Pulmonary artery endothelial cell (primary cell): ENCODE results near the gene RNF40. TPM values are rescaled to one million over a fixed set of nuclear protein-coding genes. Genes with fewer than 3 reads are reported as not detected.

Source experiments
- DNase-seq: peaks from one replicate; pipeline ENCODE4 v3.0.0-alpha.2; 2011; ENCODE audit warnings: low read depth, low spot score
- total RNA-seq: library from RNA; depleted of rRNA; stranded (reverse); fragments of >200 nt; gene quantifications from 2 replicates; pipeline ENCODE4 v1.2.3, GENCODE V29; 2014

Gene RNF40
- total RNA-seq: 63.8 and 99.4 TPM in 2 replicates

DNA sequence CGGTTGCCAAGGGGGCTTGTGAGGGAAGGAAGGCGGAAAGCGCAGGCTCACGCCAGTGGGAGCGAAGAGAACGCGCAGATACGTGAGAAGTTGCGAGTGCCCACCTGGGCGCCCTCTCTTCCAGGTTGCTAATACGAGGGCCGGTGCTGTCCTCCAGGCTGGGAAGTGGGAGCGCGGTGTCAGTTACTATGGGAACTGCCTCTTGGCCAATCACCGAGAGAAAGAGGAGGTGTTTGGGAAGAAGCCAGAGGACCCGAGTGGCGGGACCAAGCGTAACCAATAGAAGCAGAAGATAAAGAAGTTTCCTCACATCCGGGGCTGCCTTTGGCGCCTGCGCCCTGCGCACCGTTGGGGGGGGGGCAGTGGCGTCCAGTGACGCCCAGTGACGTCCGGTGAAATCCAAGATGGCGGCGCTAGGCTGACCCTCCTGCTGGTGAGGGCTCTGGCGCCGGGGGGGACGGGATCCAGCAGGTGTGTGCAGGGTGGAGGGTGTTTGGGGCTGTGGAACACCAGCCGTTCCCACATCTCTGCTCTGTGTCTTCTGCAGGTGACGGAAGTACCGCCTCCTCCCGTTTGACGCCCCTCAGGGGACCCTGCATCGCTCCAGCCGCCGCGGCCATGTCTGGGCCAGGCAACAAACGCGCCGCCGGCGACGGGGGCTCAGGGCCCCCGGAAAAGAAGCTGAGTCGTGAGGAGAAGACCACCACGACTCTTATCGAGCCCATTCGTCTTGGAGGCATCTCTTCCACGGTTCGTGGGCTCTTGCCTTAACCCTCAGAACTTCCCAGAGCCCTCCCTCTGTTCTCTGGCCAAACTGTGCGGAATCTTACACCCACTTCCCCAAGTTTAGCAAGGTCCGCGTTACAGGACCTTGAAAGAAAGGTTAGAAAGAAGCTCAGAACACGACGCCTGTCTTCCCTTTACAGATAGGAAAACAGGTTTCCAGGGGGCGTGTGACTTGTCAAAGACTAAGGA lies at the start of gene RNF40, which contains the start of gene CFAP119:
TSS of gene RNF40 (plus strand) at position 395 of the 975 bp plus-strand sequence. CDS start at position 619, 224 bp downstream.
TSS of gene CFAP119 (minus strand) at position 135 of the 975 bp plus-strand sequence. CDS start 314 bp downstream, outside the sequence.
- peak; percentile 95 for DNase-seq

DNA sequence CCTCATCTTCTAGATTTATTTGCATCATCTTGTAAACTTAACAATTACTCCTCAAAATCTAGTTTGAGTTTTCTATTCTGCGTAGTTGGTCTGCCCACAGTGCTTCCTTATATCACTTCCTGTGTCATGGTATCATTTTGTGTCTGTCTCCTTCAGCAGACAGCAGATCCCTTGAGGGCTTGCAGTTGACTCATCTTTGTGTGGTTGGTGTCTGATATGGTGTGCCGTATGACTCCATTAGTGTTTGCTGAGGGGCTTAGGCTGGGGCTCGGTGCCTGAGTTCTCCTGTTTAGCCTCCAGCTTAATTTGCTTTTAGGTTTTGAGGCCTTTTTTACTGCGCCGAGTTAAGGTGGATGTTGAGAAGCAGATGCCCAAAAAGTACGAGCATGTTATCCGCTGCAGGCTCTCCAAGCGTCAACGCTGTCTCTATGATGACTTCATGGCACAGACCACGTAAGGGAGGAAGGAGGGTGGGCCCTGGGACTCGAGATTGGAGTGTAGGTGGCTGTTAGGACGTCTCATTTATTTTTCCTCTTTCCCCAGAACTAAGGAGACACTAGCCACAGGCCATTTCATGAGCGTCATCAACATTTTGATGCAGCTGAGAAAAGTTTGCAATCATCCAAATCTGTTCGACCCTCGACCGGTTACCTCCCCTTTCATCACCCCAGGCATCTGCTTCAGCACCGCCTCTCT lies 46.2 kb upstream of the RNF40 start:
- no peak for DNase-seq

DNA sequence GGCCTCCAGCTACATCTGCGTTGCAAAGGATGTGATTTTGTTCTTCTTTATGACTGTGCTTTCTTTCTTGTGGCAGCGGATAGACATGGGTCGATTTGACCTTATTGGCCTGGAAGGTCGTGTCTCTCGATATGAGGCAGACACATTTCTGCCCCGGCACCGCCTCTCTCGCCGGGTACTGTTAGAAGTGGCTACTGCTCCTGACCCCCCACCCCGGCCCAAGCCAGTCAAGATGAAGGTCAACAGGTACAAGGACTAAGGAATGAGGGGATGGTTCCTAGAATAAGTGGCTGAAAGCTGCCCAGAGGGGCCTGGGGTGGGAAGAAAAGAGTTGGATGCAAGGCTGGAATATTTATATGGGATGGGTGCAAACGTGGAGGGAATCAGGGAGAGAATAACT lies 42.0 kb upstream of the RNF40 start:
- no peak for DNase-seq

DNA sequence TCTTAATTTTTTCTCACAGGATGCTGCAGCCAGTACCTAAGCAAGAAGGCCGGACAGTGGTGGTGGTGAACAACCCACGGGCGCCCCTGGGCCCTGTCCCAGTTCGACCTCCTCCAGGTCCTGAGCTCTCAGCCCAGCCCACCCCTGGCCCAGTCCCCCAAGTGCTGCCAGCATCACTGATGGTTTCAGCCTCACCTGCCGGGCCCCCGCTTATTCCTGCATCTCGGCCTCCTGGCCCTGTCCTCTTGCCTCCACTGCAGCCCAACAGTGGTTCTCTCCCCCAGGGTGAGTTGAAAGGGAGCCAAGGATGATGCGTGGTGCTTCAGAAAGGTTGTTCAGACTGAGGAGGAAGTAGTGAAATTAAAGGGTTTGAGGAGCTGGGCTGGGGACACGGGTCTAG lies 41.4 kb upstream of the RNF40 start:
- no peak for DNase-seq

DNA sequence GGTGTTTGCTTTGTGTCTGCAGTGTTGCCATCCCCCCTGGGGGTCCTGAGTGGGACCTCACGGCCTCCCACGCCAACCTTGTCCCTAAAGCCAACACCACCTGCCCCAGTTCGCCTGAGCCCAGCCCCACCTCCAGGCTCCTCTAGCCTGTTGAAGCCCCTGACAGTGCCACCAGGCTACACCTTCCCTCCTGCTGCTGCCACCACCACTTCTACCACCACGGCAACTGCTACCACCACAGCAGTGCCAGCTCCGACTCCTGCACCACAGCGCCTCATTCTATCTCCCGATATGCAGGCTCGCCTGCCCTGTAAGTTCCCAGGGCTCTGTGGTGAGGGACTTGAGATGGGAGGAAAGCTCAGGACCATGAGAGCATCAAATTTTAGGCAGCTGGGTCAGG lies 41.0 kb upstream of the RNF40 start:
- DNase-seq: no peak

DNA sequence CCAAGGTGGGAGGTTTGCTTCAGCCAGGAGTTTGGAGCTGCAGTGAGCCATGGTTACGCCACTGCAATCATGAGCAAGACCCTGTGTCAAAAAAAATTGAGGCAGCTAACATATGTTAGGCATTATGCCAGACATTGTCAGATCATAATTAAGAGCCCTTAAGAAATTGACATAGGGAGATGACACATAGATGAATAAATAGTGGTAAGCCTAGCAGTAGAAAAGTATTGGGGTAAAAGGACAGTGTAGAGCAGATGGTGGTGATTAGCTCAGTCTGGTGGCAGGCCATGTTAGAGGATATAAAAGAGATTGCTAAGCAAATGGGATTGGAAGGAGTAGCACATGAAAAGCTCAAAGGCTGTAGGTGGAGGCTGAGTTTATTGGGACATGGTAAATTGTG lies 40.5 kb upstream of the RNF40 start:
- DNase-seq: no peak

DNA sequence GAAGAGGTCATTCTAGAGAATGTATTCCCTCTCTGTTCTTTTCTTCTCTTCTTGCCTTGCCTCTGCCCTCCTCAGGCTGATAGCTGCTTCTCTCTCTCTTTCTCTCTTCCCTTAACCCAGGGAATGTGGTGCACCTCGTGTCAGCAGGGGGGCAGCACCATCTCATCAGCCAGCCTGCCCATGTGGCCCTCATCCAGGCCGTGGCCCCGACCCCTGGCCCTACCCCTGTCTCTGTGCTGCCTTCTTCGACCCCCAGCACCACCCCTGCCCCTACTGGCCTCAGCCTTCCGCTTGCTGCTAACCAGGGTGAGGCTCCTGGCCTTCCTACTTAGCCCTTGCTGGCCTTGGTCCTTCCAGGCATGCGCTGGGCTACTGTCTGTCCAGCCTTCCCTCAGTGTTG lies 39.7 kb upstream of the RNF40 start:
- no peak for DNase-seq

DNA sequence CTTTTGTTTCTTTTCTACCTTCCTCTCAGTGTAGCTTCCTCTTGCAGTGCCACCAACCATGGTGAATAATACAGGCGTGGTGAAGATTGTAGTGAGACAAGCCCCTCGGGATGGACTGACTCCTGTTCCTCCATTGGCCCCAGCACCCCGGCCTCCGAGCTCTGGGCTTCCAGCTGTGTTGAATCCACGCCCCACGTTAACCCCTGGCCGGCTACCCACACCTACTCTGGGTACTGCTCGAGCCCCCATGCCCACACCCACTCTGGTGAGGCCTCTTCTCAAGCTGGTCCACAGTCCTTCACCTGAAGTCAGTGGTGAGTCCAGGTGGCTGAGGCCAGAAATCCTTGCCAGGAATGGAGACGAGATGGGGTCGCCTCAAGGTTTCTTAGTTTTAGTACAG lies 39.2 kb upstream of the RNF40 start:
- DNase-seq: no peak

DNA sequence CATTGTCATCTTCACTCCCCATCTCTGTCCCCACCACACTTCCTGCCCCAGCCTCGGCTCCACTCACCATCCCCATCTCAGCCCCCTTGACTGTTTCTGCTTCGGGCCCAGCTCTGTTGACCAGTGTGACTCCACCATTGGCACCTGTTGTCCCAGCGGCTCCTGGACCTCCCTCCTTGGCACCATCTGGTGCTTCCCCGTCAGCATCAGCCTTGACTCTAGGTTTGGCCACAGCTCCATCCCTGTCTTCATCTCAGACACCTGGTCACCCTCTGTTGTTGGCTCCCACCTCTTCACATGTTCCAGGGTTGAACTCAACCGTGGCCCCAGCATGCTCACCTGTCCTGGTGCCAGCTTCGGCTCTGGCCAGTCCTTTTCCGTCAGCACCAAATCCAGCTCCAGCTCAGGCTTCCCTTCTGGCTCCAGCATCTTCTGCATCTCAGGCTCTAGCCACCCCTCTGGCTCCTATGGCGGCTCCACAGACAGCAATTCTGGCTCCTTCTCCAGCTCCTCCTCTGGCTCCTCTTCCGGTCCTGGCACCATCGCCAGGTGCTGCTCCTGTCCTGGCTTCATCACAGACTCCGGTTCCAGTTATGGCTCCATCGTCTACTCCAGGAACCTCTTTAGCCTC lies 38.3 kb upstream of the RNF40 start:
- DNase-seq: no peak

DNA sequence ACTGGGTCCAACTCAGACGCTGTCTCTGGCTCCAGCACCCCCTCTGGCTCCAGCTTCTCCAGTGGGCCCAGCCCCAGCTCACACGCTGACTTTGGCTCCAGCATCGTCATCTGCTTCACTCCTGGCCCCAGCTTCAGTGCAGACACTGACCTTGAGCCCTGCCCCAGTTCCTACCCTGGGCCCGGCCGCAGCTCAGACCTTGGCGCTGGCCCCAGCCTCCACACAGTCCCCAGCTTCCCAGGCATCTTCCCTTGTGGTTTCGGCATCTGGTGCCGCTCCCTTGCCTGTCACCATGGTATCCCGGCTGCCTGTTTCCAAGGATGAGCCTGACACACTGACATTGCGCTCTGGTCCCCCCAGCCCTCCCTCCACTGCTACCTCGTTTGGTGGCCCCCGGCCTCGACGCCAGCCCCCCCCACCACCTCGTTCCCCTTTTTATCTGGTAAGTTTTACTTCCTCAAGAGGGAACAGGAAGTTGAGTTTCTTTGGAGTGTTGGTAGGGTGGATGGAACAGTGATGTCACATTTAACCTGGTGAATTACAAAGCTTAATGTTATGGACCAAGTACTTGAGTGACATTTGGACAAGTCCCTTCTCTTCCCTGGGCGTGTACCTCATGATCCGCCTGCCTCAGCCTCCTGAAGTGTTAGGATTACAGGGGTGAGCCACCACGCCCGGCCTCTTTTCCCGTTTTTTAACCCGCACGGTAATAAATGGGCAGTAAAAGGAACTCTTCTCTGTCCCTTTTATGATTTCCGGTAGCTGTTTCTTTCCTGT lies 37.3 kb upstream of the RNF40 start:
- DNase-seq: no peak

DNA sequence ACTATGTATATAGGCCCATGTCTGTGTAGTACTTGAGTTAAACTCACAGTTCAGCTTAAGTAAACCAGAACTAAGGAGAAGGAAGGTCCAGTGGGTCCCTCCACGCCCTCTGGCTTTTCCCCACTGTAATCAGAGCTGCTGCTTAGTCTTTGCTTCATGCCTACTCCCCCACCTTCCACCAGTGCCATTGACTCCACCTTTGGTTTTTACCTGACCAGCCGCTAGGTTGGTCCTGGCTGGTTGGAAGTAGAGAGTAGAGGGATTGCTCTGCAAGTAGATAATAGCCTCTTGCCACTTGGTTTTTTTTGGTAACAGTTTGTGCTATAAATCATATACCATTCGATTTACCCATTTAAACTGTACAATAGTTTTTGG lies 36.7 kb upstream of the RNF40 start:
- no peak for DNase-seq

DNA sequence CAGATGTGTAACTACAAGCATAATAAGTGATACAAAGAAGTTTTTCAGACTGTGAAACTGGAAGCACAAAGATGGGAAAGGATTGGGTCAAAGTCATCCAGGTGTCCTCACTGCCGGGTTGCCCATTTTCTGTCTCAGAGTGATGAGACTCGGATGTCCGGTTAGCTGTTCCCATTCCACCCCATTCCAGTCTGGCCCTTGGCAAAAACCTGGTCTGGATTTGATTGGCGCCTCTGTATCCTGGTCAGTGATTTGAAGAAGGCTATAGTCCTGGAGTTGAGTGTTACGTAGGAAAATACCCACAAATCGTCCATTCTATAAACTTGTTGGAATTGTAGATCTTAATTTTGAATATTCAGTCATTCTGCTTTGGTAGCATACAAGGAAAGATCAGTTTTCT lies 33.8 kb upstream of the RNF40 start:
- DNase-seq: no peak

DNA sequence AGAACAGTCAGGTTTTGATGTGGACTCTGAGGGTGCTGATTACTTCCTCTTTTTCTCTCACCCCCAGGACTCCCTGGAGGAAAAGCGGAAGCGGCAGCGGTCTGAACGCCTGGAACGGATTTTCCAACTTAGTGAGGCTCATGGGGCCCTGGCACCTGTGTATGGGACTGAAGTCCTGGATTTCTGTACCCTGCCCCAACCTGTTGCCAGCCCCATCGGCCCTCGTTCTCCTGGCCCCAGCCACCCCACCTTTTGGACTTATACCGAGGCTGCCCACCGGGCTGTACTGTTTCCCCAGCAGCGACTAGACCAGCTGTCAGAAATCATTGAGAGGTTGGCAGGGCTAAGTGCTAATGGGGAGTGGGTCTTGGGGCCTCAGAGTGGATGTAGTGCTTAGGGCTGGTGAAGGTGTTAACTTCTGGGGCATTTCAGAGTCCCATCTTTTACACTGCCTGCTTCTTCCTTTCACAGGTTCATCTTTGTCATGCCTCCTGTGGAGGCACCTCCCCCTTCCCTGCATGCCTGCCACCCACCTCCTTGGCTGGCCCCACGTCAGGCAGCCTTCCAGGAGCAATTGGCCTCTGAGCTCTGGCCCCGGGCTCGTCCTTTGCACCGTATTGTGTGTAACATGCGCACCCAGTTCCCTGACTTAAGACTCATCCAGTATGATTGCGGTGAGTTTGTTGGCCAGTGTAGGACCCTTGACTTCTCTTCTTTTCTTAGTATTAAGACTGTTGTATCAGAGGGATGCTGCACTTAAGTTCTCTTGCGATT lies 33.0 kb upstream of the RNF40 start:
- DNase-seq: no peak

DNA sequence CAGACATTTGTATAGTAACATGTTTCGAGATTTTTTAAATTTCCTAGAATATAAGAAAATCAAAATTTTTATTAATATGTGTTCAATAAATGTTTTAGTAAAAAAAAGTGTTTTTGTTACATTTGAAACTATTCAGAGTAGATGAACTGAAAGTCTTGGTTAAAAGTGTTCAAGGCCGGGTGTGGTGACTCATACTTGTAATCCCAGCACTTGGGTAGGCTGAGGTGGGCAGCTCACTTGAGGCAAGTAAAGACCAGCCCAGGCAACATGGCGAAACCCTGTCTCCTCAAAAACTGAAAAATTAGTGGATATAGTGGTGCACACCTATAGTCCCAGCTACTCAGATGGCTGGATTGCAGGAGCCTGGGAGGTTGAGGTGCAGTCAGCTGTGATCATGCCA lies 30.7 kb upstream of the RNF40 start:
- no peak for DNase-seq

DNA sequence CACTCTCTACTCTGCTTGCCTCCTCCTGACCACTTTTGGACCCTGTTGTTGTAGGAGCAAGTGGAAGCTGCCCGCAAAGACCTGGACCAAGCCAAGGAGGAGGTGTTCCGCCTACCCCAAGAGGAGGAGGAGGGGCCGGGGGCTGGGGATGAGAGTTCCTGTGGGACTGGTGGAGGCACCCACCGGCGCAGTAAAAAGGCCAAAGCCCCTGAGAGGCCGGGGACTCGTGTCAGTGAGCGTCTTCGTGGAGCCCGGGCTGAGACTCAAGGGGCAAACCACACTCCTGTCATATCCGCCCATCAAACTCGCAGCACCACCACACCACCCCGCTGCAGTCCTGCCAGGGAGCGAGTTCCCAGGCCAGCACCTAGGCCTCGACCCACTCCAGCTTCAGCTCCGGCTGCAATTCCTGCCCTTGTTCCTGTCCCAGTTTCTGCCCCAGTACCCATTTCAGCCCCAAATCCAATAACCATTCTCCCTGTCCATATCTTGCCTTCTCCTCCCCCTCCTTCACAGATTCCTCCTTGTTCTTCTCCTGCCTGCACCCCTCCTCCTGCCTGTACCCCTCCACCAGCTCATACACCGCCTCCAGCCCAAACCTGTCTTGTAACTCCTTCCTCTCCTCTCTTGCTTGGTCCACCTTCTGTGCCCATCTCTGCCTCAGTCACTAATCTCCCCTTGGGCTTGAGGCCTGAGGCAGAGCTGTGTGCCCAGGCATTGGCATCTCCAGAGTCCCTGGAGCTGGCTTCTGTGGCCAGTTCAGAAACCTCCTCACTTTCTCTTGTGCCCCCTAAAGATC lies 24.9 kb upstream of the RNF40 start:
- DNase-seq: no peak

DNA sequence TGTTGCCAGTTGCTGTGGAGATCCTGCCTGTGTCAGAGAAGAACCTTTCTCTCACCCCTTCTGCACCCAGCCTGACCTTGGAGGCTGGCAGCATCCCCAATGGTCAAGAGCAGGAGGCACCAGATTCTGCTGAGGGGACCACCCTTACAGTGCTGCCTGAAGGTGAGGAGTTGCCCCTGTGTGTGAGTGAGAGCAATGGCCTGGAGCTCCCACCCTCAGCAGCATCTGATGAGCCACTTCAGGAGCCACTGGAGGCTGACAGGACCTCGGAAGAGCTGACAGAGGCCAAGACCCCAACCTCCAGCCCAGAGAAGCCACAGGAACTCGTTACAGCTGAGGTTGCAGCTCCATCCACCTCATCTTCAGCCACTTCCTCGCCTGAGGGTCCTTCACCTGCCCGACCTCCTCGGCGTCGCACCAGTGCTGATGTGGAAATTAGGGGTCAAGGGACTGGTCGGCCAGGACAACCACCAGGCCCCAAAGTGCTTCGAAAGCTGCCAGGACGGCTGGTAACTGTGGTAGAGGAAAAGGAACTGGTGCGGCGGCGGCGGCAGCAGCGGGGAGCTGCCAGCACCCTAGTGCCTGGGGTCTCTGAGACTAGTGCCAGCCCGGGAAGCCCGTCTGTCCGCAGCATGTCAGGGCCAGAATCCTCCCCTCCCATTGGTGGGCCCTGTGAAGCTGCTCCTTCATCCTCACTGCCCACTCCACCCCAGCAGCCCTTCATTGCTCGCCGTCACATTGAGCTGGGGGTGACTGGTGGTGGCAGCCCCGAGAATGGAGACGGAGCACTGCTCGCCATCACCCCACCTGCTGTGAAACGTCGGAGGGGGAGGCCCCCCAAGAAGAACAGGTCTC lies 24.1 kb upstream of the RNF40 start:
- no peak for DNase-seq

DNA sequence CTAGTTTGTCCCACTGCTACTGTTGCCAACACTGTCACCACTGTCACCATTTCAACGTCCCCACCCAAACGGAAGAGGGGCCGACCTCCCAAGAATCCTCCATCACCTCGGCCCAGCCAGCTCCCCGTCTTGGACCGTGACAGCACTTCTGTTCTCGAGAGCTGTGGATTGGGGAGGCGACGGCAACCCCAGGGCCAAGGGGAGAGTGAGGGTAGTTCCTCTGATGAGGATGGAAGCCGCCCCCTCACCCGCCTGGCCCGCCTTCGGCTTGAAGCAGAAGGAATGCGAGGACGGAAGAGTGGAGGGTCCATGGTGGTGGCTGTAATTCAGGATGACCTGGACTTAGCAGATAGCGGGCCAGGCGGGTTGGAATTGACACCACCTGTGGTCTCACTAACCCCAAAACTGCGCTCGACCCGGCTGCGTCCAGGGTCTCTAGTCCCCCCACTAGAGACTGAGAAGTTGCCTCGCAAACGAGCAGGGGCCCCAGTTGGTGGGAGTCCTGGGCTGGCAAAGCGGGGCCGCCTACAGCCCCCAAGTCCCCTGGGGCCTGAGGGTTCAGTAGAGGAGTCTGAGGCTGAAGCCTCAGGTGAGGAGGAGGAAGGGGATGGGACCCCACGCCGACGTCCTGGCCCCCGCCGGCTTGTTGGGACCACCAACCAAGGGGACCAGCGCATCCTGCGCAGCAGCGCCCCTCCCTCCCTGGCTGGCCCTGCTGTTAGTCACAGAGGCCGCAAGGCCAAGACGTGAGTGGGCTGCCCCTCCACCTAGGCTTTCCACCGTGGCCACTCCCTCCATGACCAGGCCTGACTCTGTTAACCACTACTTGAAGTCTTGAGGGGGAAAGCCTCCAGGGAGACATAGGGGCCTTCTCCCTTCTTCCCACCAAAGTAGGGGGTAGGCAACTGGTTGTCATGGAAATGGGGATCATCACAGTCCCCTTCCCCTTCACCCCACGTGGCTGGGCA lies 22.9 kb upstream of the RNF40 start:
- DNase-seq: no peak
